GM23248 (cell line): ENCODE measurements around the gene TTC21A.

Source experiments
- EZH2 ChIP-seq: fragments of 200-600 bp; sonication (generic); IDR thresholded peaks from 2 replicates; pipeline ENCODE4 v1.6.1; 2018; ENCODE audit warnings: antibody characterized with exemption, mild to moderate bottlenecking; ENCODE audit not compliant: insufficient read depth, poor library complexity, severe bottlenecking
- EZH2phosphoT487 ChIP-seq: fragments of 200-600 bp; sonication (generic); IDR thresholded peaks from 2 replicates; pipeline ENCODE4 v1.6.1; 2018; ENCODE audit warnings: antibody characterized with exemption, moderate library complexity, mild to moderate bottlenecking, low read depth; ENCODE audit not compliant: insufficient read depth

DNA sequence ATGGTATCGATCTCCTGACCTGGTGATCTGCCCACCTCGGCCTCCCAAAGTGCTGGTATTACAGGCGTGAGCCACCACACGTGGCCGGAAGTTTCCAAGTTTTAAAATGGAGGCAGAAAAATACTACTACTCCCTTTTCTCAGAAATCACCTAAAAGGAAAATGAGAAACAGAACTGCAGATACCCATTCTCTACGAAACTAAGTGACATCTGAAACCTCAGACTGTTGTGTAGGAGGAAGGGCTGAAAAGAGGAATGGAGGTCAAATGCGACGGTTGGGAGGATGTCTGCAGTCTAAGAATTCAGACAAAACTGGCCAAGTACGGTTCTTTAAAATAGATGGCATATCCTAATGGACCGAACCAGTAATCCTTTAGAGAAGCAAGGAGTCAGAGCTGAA is 31.6 kb upstream of the TTC21A start:
- TF ChIP-seq EZH2phosphoT487 (no peak), EZH2 (no peak)
